Thyroid gland (tissue), 4 donors: ENCODE measurements around the gene IFNK. TPM values are rescaled to one million over a fixed set of nuclear protein-coding genes. Genes with fewer than 3 reads are reported as not detected.

Experiments
- DNase-seq, 2 donors: peaks; one replicate each; pipeline ENCODE4 v3.0.0-alpha.2; 2019
- H3K27ac ChIP-seq, 3 donors: fragments of 200-600 bp; sonication (generic); 1 replicate in 2 of 3; 2 replicates in 1 of 3; pipeline ENCODE4 v1.5.1; 2016 to 2019; ENCODE audit warnings: mild to moderate bottlenecking in 1 of 3, moderate library complexity in 1 of 3
- H3K27me3 ChIP-seq: fragments of 200-600 bp; sonication (generic); one replicate; pipeline ENCODE4 v1.5.1; 2019
- H3K36me3 ChIP-seq, 2 donors: fragments of 200-600 bp; sonication (generic); one replicate each; pipeline ENCODE4 v1.5.1; 2016 to 2019
- H3K4me1 ChIP-seq, 2 donors: fragments of 200-600 bp; sonication (generic); one replicate each; pipeline ENCODE4 v1.5.1; 2017 to 2019
- H3K4me3 ChIP-seq, 3 donors: fragments of 200-600 bp; sonication (generic); replicated peaks in 1 of 3; 1 replicate in 2 of 3; 2 replicates in 1 of 3; pipeline ENCODE4 v1.5.1; 2016; ENCODE audit warnings: mild to moderate bottlenecking in 1 of 3
- H3K9me3 ChIP-seq: fragments of 200-600 bp; sonication (generic); one replicate; pipeline ENCODE4 v1.5.1; 2017
- POLR2A ChIP-seq, 2 donors: fragments of 450-650 bp; IDR thresholded peaks; one replicate each; pipeline ENCODE4 v1.6.1; 2017; ENCODE audit warnings: antibody characterized with exemption in 2 of 2, mild to moderate bottlenecking in 2 of 2, moderate library complexity in 1 of 2
- WGBS, 2 donors: methylation state at CpG; one replicate each; pipeline ENCODE4 v1.1.5; 2017; 5-methylcytosine and 5-hydroxymethylcytosine counted together
- intact Hi-C: fragments of 100-400 bp; cut with DNase I; formaldehyde crosslinking; loops from one replicate; pipeline ENCODE4 v1.15.1; 2023
- total RNA-seq, 4 donors: library from RNA; depleted of rRNA; stranded (reverse); fragments of >200 nt; gene quantifications; one replicate each; pipeline ENCODE4 v1.2.3, GENCODE V29; 2016
- TF ChIP-seq, protein P1 (sequence below), 6 experiments: fragments of 200-600 bp in 3 of 6; fragments of 450-650 bp in 3 of 6; sonication (generic) in 3 of 6; IDR thresholded peaks; one replicate each; pipeline ENCODE4 v1.5.1; 2016 to 2019; ENCODE audit warnings: antibody characterized with exemption in 6 of 6, mild to moderate bottlenecking in 2 of 6, inconsistent platforms in 1 of 6, moderate library complexity in 1 of 6

IFNK gene
- total RNA-seq, 4 donors from 2014 or later, result not detected

DNA sequence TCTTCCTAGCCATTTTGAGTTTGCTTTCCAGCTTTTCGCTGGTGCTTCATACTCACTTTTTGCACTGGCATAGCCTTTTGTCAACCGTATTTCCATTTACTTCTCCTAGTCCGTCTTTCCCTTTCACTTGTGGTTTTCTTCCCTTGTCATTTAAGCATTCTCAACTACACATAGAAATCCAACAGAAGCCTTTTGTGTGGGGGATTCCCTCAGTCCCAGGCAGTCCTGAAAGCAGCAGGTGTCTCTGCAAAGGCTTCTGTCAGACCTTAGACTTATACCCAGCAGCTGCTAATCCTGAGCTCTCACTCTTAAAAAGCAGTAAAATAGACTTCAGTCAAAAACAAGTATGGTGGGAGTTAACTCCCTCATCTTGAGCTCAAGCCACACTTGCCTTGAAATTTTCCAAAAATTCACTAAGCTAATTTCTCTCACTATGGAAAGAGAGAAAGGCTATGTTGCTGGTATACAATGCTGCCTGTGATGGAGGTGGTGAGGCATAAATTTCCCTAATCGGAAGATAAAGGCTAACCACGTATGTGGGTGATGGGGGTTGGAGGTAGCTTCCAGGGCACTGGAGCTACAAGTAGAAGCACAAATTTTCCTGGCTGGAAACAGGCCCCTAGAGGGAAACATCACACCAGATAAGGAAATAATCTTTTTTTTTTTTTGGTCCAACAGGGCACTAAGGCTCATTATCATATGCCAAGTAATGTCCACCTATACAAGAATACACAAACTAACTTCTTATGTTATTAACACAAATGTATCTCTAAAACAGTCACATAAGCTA, 34.8 kb upstream of the IFNK start:
- H3K4me1 ChIP-seq, result peaks cover 0 to 16% of the 10 kb centered on the region in 2 donors
- TF ChIP-seq, protein P1, sequence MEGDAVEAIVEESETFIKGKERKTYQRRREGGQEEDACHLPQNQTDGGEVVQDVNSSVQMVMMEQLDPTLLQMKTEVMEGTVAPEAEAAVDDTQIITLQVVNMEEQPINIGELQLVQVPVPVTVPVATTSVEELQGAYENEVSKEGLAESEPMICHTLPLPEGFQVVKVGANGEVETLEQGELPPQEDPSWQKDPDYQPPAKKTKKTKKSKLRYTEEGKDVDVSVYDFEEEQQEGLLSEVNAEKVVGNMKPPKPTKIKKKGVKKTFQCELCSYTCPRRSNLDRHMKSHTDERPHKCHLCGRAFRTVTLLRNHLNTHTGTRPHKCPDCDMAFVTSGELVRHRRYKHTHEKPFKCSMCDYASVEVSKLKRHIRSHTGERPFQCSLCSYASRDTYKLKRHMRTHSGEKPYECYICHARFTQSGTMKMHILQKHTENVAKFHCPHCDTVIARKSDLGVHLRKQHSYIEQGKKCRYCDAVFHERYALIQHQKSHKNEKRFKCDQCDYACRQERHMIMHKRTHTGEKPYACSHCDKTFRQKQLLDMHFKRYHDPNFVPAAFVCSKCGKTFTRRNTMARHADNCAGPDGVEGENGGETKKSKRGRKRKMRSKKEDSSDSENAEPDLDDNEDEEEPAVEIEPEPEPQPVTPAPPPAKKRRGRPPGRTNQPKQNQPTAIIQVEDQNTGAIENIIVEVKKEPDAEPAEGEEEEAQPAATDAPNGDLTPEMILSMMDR (IDR thresholded peaks at IDR 0.05), result no peak
- no peak for TF ChIP-seq POLR2A (IDR thresholded peaks at IDR 0.05)
- no peaks in the 10 kb centered on the region for H3K9me3 ChIP-seq
- DNase-seq, result no peak
- no peaks in the 10 kb centered on the region for H3K36me3 ChIP-seq
- H3K27ac ChIP-seq, result no peak overlapping the region
- 92 to 96% methylated on average over 5 of the region's 5 CpGs for WGBS, 2 donors
- no peak overlapping the region for H3K4me3 ChIP-seq
- H3K27me3 ChIP-seq, result no peaks in the 10 kb centered on the region
- intact Hi-C loops, result no loop called here

DNA sequence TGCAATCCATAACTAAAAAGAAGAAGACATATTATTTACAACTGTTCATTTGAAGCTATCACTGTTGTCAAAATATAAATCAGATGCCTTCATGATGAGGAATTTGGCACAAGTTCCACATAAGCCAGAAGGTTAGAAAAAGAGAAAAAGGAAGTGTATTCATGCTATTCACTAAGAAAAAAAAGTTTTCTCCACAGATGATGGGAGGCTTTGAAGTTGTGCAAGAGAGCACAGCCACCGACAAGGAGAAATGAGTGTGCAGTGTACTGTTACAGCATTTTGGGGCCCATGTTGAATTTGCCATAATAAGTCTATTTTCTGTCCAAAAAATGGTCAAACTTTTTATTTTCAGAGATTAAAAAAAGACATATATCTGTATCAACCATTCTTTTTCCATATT, 32.9 kb upstream of the IFNK start:
- TF ChIP-seq, protein P1 (IDR thresholded peaks at IDR 0.05), result no peak
- 24 to 44% methylated on average over 1 of the region's 1 CpG for WGBS, 2 donors
- peaks cover 0 to 16% of the 10 kb centered on the region in 2 donors for H3K4me1 ChIP-seq
- H3K27ac ChIP-seq, result no peak overlapping the region
- intact Hi-C loops, result no loop called here
- no peak overlapping the region for H3K4me3 ChIP-seq
- no peaks in the 10 kb centered on the region for H3K9me3 ChIP-seq
- no peaks in the 10 kb centered on the region for H3K36me3 ChIP-seq
- H3K27me3 ChIP-seq, result no peaks in the 10 kb centered on the region
- DNase-seq, result no peak

DNA sequence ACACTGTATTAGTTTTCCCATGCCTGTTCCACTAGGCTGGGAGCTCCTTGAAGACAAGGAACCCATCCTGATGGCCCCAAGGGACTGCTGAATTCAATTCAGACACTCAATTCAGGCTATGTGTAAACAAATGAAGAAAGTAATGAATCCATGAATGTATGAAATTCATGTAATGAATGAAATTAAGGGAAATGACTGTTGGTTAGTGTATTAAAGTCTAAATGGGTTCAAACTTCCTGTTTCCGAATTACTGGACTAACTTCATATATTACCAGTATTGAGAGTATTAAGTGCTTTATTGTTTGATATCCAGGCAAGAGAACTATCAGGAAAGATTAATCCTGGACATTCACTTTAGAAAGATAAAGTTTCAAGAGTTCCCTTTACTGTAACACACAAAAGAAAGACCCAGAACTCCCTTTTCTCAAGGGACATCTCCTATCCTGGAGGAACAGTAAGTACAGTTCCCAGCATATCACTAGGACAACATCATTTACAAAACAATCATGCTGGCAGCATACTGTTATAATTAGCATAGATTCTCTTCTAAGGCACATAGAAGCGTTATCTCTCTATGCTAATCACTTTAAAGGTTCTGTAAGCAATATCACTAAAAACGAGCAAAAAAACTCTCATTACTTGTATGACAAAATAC, 28.5 kb upstream of the IFNK start:
- no peak for DNase-seq
- H3K4me3 ChIP-seq, result no peak overlapping the region
- no peaks in the 10 kb centered on the region for H3K27me3 ChIP-seq
- no peaks in the 10 kb centered on the region for H3K36me3 ChIP-seq
- intact Hi-C loops, result no loop called here
- no peak overlapping the region for H3K27ac ChIP-seq
- no peaks in the 10 kb centered on the region for H3K9me3 ChIP-seq
- WGBS, 2 donors, result 65 to 75% methylated on average over 3 of the region's 3 CpGs
- peaks cover 5 to 7% of the 10 kb centered on the region in 2 donors for H3K4me1 ChIP-seq
- TF ChIP-seq POLR2A (IDR thresholded peaks at IDR 0.05), result no peak
- TF ChIP-seq, protein P1 (IDR thresholded peaks at IDR 0.05), result no peak

DNA sequence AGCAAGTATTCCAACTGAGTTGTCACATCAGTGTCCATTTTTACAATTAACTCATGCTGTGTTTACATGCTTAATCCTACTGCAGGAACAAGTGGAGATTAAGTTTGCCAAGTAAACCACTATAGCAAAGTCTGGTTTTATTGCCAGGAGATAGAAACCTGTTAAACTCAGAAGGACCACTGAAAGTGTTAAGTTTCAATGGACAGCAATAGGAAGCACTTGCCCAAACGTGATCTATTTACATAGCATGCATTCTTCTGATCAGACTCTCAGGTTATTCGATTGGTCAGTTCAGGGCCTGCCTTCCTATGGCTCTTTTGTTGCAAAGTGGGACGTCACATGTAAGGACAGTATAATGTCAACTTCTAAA, 28.0 kb upstream of the IFNK start:
- no peak overlapping the region for H3K27ac ChIP-seq
- no peaks in the 10 kb centered on the region for H3K36me3 ChIP-seq
- intact Hi-C loops, result no loop called here
- DNase-seq, result no peak
- H3K27me3 ChIP-seq, result no peaks in the 10 kb centered on the region
- TF ChIP-seq, protein P1 (IDR thresholded peaks at IDR 0.05), result no peak
- no peak for TF ChIP-seq POLR2A (IDR thresholded peaks at IDR 0.05)
- 56 to 63% methylated on average over 3 of the region's 3 CpGs for WGBS, 2 donors
- no peak overlapping the region for H3K4me3 ChIP-seq
- peaks cover 3 to 5% of the 10 kb centered on the region in 2 donors for H3K4me1 ChIP-seq
- H3K9me3 ChIP-seq, result no peaks in the 10 kb centered on the region

DNA sequence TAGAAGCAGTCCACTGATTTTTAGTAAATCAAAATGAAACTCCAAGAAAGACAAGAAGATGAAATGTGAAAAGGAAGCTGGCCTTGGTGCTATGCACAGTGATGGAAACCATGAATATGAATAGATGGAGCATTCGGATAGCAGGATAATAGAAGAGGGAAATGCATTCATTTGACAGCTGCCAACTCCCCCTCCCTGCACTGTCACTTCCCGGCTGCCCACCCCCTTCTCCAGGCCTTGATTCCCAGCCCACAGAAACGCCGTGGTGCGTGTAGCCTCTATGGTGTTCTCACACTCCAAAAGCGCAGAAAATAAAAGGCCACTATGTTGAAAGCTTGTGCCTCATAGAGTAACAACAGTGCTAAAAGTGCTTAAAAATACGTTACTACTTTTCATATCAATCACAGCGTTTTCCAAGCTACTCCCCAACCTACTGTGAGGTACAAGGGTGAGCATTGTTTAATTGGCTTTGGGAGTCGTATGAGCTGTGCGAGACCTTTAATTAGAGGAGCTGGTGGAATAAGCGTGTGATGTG, 26.1 kb upstream of the IFNK start:
- Histone ChIP-seq H3K27me3 (no peaks in the 10 kb centered on the region), H3K9me3 (no peaks in the 10 kb centered on the region), H3K4me1 (peaks cover 0 to 5% of the 10 kb centered on the region in 2 donors), H3K4me3 (no peak overlapping the region), H3K36me3 (no peaks in the 10 kb centered on the region), H3K27ac (no peak overlapping the region)
- WGBS, 2 donors, result 82 to 85% methylated on average over 11 of the region's 11 CpGs
- intact Hi-C loops, result no loop called here
- no peak for TF ChIP-seq POLR2A (IDR thresholded peaks at IDR 0.05)
- TF ChIP-seq, protein P1 (IDR thresholded peaks at IDR 0.05), result no peak
- DNase-seq, result no peak
